DOHH2 (cell line): Measurements from ENCODE around the gene PRRG3.

Experiments used
- H3F3A ChIP-seq: fragments of 200-600 bp; sonication (generic), shearing (Covaris generic); 2 replicates; pipeline ENCODE4 v1.6.0; 2016; ENCODE audit warnings: antibody characterized with exemption, mild to moderate bottlenecking; ENCODE audit not compliant: control insufficient read depth, insufficient read depth
- H3K27ac ChIP-seq: fragments of 200-600 bp; sonication (generic); 2 replicates; pipeline ENCODE4 v1.5.1; 2014; ENCODE audit warnings: low read depth, mild to moderate bottlenecking, low read length, moderate library complexity
- H3K27me3 ChIP-seq: fragments of 200-600 bp; sonication (generic); 2 replicates; pipeline ENCODE4 v1.6.1; 2014; ENCODE audit warnings: mild to moderate bottlenecking, low read length, mixed read lengths; ENCODE audit not compliant: control insufficient read depth
- H3K36me3 ChIP-seq: fragments of 200-600 bp; sonication (generic); 2 replicates; pipeline ENCODE4 v1.6.1; 2014; ENCODE audit warnings: mild to moderate bottlenecking, low read length, moderate library complexity, mixed read lengths; ENCODE audit not compliant: control insufficient read depth
- H3K4me1 ChIP-seq: fragments of 200-600 bp; sonication (generic); 2 replicates; pipeline ENCODE4 v1.6.1; 2014; ENCODE audit warnings: mild to moderate bottlenecking, low read length, mixed read lengths; ENCODE audit not compliant: control insufficient read depth
- H3K4me2 ChIP-seq: fragments of 200-600 bp; sonication (generic); 2 replicates; pipeline ENCODE4 v1.6.0; 2014; ENCODE audit warnings: mild to moderate bottlenecking, low read length, moderate library complexity
- H3K4me3 ChIP-seq: fragments of 200-600 bp; sonication (generic); 2 replicates; pipeline ENCODE4 v1.5.1; 2014; ENCODE audit warnings: mild to moderate bottlenecking, low read length, mixed read lengths
- H3K79me2 ChIP-seq: fragments of 200-600 bp; sonication (generic); 2 replicates; pipeline ENCODE4 v1.6.1; 2014; ENCODE audit warnings: mild to moderate bottlenecking, low read length, mixed read lengths; ENCODE audit not compliant: control insufficient read depth
- H3K9me2 ChIP-seq: fragments of 200-600 bp; sonication (generic); replicated peaks from 2 replicates; pipeline ENCODE4 v1.6.1; 2014; ENCODE audit warnings: mild to moderate bottlenecking, low read length, mixed read lengths; ENCODE audit not compliant: control insufficient read depth
- H3K9me3 ChIP-seq: fragments of 200-600 bp; sonication (generic); 2 replicates; pipeline ENCODE4 v1.6.1; 2014; ENCODE audit warnings: antibody characterized with exemption, low read length, mixed read lengths; ENCODE audit not compliant: control insufficient read depth, insufficient read depth
- H4K20me1 ChIP-seq: fragments of 200-600 bp; sonication (generic); 2 replicates; pipeline ENCODE4 v1.6.0; 2014; ENCODE audit warnings: low read depth, mild to moderate bottlenecking, antibody characterized with exemption, low read length, moderate library complexity; ENCODE audit not compliant: control insufficient read depth, insufficient read depth
- CTCF ChIP-seq: fragments of 200-600 bp; sonication (generic); IDR thresholded peaks from one replicate; pipeline ENCODE4 v1.5.1; 2014; ENCODE audit warnings: antibody characterized with exemption, mild to moderate bottlenecking, low read depth, low read length; ENCODE audit not compliant: poor library complexity, severe bottlenecking
- EZH2phosphoT487 ChIP-seq: fragments of 200-600 bp; sonication (generic); IDR thresholded peaks from 2 replicates; pipeline ENCODE4 v1.6.1; 2017; ENCODE audit warnings: borderline replicate concordance, mild to moderate bottlenecking, antibody characterized with exemption, low read length, moderate library complexity, mixed read lengths

The PRRG3 gene

GRCh38 chrX:151735219-151735618 is 40.0 kb downstream of the PRRG3 start:
- TF ChIP-seq CTCF = no peak
- TF ChIP-seq EZH2phosphoT487 = no peak
- Histone ChIP-seq H3K9me2 (no peaks in the 10 kb centered on the region), H4K20me1 (no peaks in the 10 kb centered on the region), H3K36me3 (no peaks in the 10 kb centered on the region), H3K79me2 (no peaks in the 10 kb centered on the region), H3K27ac (no peak overlapping the region), H3K27me3 (no peaks in the 10 kb centered on the region), H3F3A (no peaks in the 10 kb centered on the region), H3K4me1 (no peaks in the 10 kb centered on the region), H3K4me3 (no peak overlapping the region), H3K9me3 (no peaks in the 10 kb centered on the region), H3K4me2 (no peak overlapping the region)

GRCh38 chrX:151736685-151737084 is 41.4 kb downstream of the PRRG3 start:
- no peak overlapping the region for H3K4me2 ChIP-seq
- TF ChIP-seq EZH2phosphoT487 (no peak), CTCF (no peak)
- no peaks in the 10 kb centered on the region for H3K4me1 ChIP-seq
- no peaks in the 10 kb centered on the region for H3F3A ChIP-seq
- no peaks in the 10 kb centered on the region for H4K20me1 ChIP-seq
- no peak overlapping the region for H3K27ac ChIP-seq
- no peaks in the 10 kb centered on the region for H3K79me2 ChIP-seq
- H3K27me3 ChIP-seq = no peaks in the 10 kb centered on the region
- no peaks in the 10 kb centered on the region for H3K36me3 ChIP-seq
- H3K9me2 ChIP-seq = no peaks in the 10 kb centered on the region
- H3K9me3 ChIP-seq = no peaks in the 10 kb centered on the region
- H3K4me3 ChIP-seq = no peak overlapping the region

- no peaks in the 10 kb centered on the region for H3K36me3 ChIP-seq
- TF ChIP-seq CTCF (no peak), EZH2phosphoT487 (no peak)
- H3K27me3 ChIP-seq = no peaks in the 10 kb centered on the region
Observed at GRCh38 chrX:151737494-151737893, 42.2 kb downstream of the PRRG3 start.

GRCh38 chrX:151738751-151739150 is 43.5 kb downstream of the PRRG3 start:
- Histone ChIP-seq H3K4me3 (no peak overlapping the region), H3K9me3 (no peaks in the 10 kb centered on the region), H3K79me2 (no peaks in the 10 kb centered on the region), H4K20me1 (no peaks in the 10 kb centered on the region), H3K4me2 (no peak overlapping the region), H3K9me2 (no peaks in the 10 kb centered on the region), H3K36me3 (no peaks in the 10 kb centered on the region), H3K27me3 (no peaks in the 10 kb centered on the region), H3F3A (no peaks in the 10 kb centered on the region), H3K27ac (no peak overlapping the region), H3K4me1 (no peaks in the 10 kb centered on the region)
- TF ChIP-seq CTCF (no peak), EZH2phosphoT487 (no peak)

More at GRCh38 chrX:151737494-151737893, 42.2 kb downstream of the PRRG3 start:
- Histone ChIP-seq H3K4me2 (no peak overlapping the region), H3K79me2 (no peaks in the 10 kb centered on the region), H3F3A (no peaks in the 10 kb centered on the region), H3K4me1 (no peaks in the 10 kb centered on the region), H4K20me1 (no peaks in the 10 kb centered on the region), H3K9me2 (no peaks in the 10 kb centered on the region), H3K4me3 (no peak overlapping the region), H3K9me3 (no peaks in the 10 kb centered on the region), H3K27ac (no peak overlapping the region)
